HG02763 (cell line): ENCODE data around the gene DIP2B.
"Not testable (repeated sequence)": the region's sequence is repeated elsewhere in the genome, so short reads cannot be mapped to it uniquely, and the experiment has no call there.

ENCODE experiments used
- ATAC-seq: cut with Tn5 transposase; IDR thresholded peaks from one replicate; pipeline ENCODE4 v1.9.1; 2021; ENCODE audit warnings: mild to moderate bottlenecking, moderate library complexity; ENCODE audit not compliant: unreplicated experiment

The DIP2B gene

DNA sequence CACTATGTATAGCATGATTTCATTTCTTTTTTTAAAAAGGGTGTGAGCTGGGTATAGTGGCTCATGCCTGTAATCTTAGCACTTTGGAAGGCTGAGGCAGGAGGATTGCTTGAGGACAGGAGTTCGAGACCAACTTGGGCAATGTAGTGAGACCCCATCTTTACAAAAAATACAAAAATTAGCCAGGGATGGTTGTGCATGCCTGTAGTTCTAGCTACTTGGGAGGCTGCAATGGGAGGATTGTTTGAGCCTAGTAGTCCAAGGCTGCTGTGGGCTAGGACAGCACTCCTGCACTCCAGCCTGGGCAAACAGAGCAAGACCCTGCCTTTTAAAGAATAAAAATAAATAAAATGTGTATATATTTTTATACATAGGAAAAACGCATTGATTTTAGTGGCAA is 43.0 kb downstream of the DIP2B start:
- ATAC-seq, result no peak

GRCh38 chr12:50549885-50550284 is 45.1 kb downstream of the DIP2B start:
- ATAC-seq, result no peak

DNA sequence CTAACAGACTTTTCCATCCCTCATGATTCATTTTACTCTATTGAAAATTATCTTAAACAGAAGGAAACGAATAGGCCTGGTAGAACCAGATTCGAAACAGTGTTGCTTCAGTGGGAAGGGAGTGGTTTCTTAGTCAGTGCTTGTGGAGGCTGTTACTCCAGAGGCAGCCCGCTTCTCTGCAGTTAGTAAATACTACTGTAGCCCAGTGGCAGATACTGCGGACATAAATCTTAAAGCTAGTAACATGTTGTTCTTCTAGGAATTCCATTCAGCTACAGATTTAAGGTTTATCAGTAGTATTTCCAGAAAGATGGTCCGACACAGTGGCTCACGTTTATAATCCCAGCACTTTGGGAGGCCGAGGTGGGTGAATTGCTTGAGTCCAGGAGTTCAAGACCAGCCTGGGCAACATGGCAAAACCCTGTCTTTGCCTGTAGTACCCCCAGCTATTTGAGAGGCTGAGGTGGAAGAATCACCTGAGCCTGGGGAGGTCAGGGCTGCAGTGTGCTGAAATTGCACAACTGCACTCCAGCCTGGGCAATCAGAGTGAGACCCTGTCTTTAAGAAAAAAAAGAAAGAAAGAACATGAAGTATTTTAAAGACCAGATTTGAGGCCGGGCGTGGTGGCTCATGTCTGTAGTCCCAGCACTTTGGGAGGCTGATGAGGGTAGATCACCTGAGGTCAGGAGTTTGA is 45.9 kb downstream of the DIP2B start:
- ATAC-seq, result no peak

GRCh38 chr12:50551866-50552265 is 47.1 kb downstream of the DIP2B start:
- no peak for ATAC-seq

DNA sequence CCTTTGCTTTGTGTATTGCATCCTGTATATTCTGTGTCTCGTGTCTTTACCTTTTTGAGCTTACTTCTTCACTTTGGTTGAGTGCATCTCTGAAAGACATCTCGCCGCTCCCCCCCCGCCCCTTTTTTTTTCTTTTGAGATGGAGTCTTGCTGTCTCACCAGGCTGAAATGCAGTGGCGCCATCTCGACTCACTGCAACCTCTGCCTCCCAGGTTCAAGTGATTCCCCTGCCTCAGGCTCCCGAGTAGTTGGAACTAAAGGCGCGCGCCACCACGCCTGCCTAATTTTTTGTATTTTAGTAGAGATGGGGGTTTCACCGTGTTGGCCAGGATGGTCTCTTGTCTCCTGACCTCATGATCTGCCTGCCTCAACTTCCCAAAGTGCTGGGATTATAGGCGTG is 49.9 kb downstream of the DIP2B start:
- no peak for ATAC-seq

- no peak for ATAC-seq
Measured at GRCh38 chr12:50555471-50555885, 50.7 kb downstream of the DIP2B start.

GRCh38 chr12:50556273-50556672 is 51.5 kb downstream of the DIP2B start:
- no peak for ATAC-seq

DNA sequence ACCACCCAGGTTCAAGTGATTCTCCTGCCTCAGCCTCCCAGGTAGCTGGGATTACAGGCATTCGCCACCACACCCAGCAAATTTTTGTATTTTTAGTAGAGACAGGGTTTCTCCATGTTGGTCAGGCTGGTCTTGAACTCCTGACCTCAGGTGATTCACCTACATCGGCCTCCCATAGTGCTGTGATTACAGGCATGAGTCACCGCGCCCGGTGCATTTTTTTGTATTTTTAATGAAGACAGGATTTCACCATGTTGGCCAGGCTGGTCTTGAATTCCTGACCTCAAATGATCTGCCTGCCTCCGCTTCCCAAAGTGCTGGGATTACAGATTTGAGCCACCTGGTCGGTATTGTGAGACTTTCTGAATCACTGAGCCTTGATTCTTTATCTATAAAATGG is 52.0 kb downstream of the DIP2B start:
- not testable (repeated sequence) for ATAC-seq

DNA sequence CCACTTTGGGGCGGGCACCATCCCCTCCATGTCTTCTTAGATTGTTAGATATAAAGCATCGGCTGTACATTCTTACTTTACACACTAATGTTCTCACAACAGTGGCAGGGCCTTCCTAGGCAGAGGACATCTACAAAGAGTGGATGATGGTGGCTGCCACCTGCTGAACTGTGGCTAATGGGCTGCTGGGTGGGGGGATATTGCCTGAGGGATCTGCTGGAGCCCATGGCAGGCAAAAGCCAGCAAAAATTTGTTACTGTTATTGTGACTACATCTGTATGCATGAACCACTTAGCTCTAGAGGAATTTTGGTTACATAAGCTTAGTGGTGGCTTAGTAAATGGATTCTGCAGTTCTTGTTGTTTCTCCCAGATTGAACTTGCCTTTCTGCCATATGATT is 52.6 kb downstream of the DIP2B start:
- no peak for ATAC-seq

DNA sequence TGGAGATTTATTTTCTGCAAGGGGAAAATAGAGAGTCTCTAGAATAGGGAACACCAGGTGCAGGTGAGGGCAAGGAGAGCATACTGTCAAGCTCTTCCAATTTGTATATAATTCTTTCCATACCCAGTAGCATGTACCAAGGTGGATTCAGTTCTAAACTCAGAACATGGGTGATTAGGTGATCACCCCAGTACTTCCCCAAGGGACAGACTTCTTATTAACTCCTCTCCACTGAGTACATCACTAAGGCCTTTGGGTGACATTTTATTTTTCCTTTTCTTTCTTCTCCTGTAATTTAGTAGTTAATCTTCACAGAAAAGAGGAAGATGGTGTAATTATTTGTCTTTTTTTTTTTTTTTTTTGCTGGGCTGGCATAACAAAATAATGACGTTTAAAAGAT is 54.2 kb downstream of the DIP2B start:
- no peak for ATAC-seq

- ATAC-seq, result no peak
Measured at GRCh38 chr12:50562520-50563433, 58.0 kb downstream of the DIP2B start.

- no peak for ATAC-seq
Measured at GRCh38 chr12:50563434-50563787, 58.6 kb downstream of the DIP2B start.

DNA sequence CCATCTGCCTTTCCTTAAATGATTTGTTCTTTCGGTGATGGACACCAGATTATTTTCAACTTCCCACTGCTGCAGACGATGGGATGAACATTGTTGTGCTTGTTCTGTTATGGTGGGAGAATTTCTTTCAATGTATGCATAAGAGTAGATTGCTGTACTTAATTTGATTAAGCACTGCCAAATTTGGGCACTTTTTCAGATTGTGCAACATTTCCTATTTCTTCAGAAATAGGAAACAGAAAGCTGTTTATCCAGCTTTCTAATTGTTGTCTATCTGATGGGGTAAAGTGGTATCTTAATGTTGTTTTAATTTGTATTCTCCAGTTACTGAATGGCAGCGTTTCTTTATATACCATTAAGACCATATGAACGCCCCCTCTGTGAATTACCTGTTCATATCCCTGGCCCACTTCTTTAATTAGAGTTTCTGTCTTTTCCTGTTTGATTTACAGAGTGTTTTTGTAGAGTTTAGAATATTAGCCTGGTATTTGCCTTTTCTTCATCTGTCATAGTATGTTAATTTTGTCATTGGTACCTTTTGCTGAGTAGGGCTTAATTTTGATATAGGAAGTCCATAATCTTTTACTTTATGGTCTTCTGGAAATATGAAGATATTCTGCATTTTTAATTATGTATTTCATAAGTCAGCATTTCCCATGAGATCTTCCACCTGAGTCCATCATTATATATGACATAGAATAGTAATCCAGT is 59.6 kb downstream of the DIP2B start:
- ATAC-seq, result no peak

DNA sequence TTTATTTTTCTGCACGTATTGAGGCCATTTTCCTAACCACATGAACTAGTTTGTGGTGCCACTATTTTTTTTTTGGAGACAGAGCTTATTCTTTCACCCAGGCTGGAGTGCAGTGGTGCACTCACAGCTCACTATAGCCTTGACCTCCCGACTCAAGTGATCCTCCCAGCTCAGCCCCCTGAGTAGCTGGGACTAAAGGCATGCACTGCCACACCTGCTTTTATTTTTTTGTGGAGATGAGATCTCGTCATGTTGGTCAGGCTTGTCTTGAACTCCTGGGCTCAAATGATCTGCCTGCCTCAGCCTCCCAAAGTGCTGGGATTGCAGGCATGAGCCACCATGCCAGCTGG is 60.1 kb downstream of the DIP2B start:
- ATAC-seq, result no peak

GRCh38 chr12:50566066-50566465 is 61.3 kb downstream of the DIP2B start:
- no peak for ATAC-seq

- no peak for ATAC-seq
Measured at GRCh38 chr12:50567926-50568325, 63.1 kb downstream of the DIP2B start.

DNA sequence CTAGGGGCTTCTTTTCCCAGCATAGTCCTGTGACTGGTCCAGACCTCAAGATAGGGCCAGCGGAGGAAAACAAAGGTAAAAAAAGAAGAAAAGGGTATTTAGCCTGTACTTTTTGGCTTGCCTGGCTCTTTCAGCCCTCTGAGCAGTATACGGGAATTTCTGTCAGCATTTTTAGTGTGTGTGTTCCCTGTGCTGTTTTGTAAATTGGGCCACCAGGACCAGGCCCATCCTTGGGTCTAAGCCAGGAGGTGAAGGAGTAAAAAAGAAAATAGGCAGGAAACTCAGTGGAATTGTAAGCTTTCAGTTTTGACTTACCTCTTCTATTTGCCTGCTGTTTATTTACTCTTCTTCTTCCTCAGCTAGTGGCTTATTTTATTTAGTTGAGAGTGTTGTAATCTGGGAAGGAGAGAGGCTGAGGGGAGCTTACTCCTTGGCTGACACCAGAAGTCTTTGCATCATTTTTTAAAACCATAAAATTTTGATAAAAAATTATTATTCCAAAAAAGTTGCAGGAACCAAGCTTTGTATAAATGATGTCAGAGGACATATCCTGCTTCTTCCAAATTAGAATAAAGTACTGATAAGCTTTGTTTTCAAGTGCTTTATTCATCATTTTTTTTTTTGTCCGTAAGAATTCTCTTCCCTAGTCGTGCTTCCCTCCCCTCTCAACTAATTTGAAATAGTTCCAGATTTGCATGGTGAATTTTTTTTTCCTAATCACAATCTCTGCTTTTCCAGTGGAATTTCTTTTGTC is 63.7 kb downstream of the DIP2B start:
- no peak for ATAC-seq

- no peak for ATAC-seq
Measured at GRCh38 chr12:50569321-50569720, 64.5 kb downstream of the DIP2B start.

- no peak for ATAC-seq
Measured at GRCh38 chr12:50569876-50570275, 65.1 kb downstream of the DIP2B start.

DNA sequence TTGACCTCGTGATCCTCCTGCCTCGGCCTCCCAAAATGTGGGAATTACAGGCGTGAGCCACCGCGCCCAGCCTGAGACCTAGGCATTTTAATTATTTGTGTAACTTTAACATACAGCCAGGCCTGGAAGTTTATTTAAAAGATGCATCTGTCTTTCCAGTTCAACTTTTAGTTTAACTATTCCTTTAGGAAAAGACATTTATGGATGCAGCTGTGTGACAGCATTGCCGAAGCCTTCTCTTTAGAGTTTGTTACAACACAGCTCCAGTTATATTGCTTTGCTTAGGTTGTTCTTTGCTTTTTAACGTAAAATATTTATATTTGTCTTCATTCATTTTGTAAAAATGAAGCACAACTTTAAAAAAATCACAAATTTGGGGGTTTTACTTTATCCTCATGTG is 67.0 kb downstream of the DIP2B start:
- no peak for ATAC-seq

DNA sequence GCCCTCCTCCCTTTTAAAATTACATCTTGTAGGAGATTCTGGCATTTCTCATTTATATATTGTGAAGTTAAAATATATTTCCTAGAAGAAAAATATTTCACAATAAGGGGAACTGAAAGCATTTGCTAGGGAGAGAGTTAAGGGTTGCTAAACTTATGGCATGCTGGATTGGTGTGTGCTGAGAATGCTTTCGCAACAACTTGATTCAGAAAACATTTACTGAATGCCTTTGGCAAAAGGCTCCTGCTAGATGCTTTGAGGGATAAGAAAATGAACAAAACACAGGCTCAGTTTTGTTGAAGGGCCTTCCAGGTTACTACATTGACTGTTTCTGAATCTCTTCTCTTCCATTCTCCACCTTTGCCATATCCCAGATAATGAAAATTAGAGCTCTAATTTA is 67.5 kb downstream of the DIP2B start:
- no peak for ATAC-seq
